ENCODE results near the gene SLC12A7. TPM values are rescaled to one million over a fixed set of nuclear protein-coding genes. Genes with fewer than 3 reads are reported as not detected.

Gene SLC12A7
- total RNA-seq, 1 experiment from 2014 or later: 207 TPM

DNA sequence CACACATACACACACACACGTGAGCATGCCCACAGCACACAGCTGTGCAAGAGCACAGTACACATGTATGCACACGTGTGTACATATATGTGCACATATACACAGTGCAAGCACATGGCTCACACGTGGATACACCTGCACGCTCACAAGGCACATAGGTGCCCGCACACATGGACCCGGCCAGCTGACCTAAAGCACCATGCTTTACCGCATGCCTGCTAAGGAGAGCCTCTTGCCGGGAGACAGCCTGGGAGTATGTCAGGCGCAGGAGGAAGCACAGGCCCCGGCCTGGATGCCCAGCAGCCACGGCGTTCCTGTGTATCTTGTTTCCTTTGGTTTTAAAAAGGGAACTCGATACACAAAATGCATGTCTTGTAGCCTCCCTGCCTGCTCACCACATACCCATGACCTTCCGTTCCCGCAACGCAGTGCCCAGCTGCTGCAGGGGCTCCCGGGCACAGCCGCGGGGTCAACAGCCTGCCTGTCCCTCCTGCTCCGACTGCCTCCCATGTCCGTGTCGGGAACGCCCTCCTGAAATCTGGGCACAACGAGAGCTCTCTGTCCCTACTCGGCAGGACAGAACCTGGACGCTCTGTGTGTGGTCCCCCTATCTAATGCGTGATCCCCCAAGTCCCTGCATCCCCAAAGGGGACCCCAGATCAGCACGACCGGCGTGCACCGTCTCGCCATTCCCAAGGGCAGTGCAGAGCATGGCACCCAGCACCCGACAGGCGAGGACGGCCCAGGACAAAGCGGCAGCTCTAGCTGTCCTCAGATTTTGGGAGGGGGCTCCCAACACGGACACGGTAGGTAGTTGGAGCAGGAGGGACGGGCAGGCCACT, 3.6 kb downstream of the SLC12A7 start:
- peaks cover 51% of the 10 kb centered on the region for H3K79me2 ChIP-seq (ENCODE audit: low read depth)
- H3K27me3 ChIP-seq (ENCODE audit: insufficient read depth, low read depth): no peaks in the 10 kb centered on the region
- ChIA-PET POLR2A (ENCODE audit: unreplicated experiment) (interaction anchor here (0.6 kb wide), 1 partner anchor 23 kb away, joined by 3 read pairs; no protein-coding TSS in a partner anchor), CTCF (no interaction called here)
- intact Hi-C loops (cut with micrococcal nuclease; ENCODE audit: unreplicated experiment): loop anchor here (5.0 kb wide), 1 partner anchor 34 kb away; no protein-coding TSS in a partner anchor
- TF ChIP-seq, protein P1, sequence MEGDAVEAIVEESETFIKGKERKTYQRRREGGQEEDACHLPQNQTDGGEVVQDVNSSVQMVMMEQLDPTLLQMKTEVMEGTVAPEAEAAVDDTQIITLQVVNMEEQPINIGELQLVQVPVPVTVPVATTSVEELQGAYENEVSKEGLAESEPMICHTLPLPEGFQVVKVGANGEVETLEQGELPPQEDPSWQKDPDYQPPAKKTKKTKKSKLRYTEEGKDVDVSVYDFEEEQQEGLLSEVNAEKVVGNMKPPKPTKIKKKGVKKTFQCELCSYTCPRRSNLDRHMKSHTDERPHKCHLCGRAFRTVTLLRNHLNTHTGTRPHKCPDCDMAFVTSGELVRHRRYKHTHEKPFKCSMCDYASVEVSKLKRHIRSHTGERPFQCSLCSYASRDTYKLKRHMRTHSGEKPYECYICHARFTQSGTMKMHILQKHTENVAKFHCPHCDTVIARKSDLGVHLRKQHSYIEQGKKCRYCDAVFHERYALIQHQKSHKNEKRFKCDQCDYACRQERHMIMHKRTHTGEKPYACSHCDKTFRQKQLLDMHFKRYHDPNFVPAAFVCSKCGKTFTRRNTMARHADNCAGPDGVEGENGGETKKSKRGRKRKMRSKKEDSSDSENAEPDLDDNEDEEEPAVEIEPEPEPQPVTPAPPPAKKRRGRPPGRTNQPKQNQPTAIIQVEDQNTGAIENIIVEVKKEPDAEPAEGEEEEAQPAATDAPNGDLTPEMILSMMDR (conservative IDR thresholded peaks at IDR 0.05): no peak
- no peak for TF ChIP-seq EZH2 (IDR thresholded peaks at IDR 0.05; ENCODE audit: low read depth)
- H2AFZ ChIP-seq: no peak overlapping the region
- no peaks in the 10 kb centered on the region for H3K9me2 ChIP-seq (ENCODE audit: insufficient read depth)
- BruUV-seq (replicated peaks): no TSS peak
- H3K4me1 ChIP-seq (replicated peaks; ENCODE audit: insufficient read depth): peaks cover 18% of the 10 kb centered on the region
- peaks cover 66% of the 10 kb centered on the region for H4K20me1 ChIP-seq (ENCODE audit: insufficient read depth)
- no peaks in the 10 kb centered on the region for H3K9me3 ChIP-seq (ENCODE audit: insufficient read depth, low read depth)
- no peak for DNase-seq
- H3K4me2 ChIP-seq: no peak overlapping the region
- no peak overlapping the region for H3K4me3 ChIP-seq
- no peaks in the 10 kb centered on the region for H3K36me3 ChIP-seq (ENCODE audit: low read depth)
- peaks cover 10% of the 10 kb centered on the region for H3F3A ChIP-seq (ENCODE audit: insufficient read depth, low read depth)
- H3K27ac ChIP-seq: no peak overlapping the region

DNA sequence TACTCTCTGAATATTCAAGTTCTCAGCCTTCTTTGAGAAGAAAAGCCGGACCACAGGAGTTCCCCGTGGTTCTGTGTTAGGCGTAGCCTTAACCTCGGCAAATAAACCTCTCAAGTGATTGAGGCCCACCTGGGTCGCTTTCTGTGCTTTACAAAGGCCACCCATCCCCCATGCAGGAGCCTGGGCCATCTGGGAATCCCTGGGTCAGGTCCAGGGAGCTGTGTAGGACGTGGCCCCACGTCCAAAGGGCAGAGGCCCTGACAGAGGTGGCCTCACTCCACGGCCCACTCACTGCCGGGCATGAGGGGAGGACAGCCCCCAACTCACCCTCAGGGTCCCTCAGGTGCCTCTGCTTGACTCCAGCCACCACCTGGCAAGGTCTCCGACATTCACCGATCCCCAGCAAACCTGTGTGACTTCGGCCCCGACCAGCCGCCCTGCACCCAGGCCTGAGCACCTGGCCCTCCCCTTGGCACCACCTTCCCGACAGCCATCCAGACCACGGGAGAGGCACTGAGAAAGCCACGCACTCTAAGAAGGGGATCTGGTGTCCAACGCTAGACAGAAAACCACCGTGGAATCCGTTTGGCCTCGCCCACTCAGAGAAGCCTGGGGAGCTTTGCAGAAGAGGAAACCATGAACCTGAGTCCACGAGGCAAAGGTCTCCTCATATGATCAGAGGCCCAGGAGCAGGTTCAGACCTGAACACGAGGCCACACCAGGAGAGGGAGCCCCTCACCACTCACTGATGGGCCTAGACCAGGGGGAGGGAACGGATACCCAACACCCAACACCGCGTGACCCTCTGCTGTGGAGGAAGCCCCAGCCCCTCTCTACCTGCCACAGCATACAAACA, 4.5 kb downstream of the SLC12A7 start:
- no peaks in the 10 kb centered on the region for H3K9me3 ChIP-seq (ENCODE audit: insufficient read depth, low read depth)
- no peak overlapping the region for H2AFZ ChIP-seq
- H3K36me3 ChIP-seq (ENCODE audit: low read depth): no peaks in the 10 kb centered on the region
- no TSS peak for BruUV-seq (replicated peaks)
- H3F3A ChIP-seq (ENCODE audit: insufficient read depth, low read depth): peaks cover 8% of the 10 kb centered on the region
- no peak for DNase-seq
- peaks cover 74% of the 10 kb centered on the region for H4K20me1 ChIP-seq (ENCODE audit: insufficient read depth)
- H3K4me1 ChIP-seq (replicated peaks; ENCODE audit: insufficient read depth): peaks cover 11% of the 10 kb centered on the region
- intact Hi-C loops (cut with micrococcal nuclease; ENCODE audit: unreplicated experiment): loop anchor here (5.0 kb wide), 1 partner anchor 35 kb away; no protein-coding TSS in a partner anchor
- ChIA-PET POLR2A (ENCODE audit: unreplicated experiment) (no interaction called here), CTCF (no interaction called here)
- no peak overlapping the region for H3K4me2 ChIP-seq
- no peak overlapping the region for H3K4me3 ChIP-seq
- no peak overlapping the region for H3K27ac ChIP-seq
- no peaks in the 10 kb centered on the region for H3K27me3 ChIP-seq (ENCODE audit: insufficient read depth, low read depth)
- no peaks in the 10 kb centered on the region for H3K9me2 ChIP-seq (ENCODE audit: insufficient read depth)
- peaks cover 51% of the 10 kb centered on the region for H3K79me2 ChIP-seq (ENCODE audit: low read depth)
- TF ChIP-seq, protein P1 (conservative IDR thresholded peaks at IDR 0.05): no peak
- no peak for TF ChIP-seq EZH2 (IDR thresholded peaks at IDR 0.05; ENCODE audit: low read depth)

DNA sequence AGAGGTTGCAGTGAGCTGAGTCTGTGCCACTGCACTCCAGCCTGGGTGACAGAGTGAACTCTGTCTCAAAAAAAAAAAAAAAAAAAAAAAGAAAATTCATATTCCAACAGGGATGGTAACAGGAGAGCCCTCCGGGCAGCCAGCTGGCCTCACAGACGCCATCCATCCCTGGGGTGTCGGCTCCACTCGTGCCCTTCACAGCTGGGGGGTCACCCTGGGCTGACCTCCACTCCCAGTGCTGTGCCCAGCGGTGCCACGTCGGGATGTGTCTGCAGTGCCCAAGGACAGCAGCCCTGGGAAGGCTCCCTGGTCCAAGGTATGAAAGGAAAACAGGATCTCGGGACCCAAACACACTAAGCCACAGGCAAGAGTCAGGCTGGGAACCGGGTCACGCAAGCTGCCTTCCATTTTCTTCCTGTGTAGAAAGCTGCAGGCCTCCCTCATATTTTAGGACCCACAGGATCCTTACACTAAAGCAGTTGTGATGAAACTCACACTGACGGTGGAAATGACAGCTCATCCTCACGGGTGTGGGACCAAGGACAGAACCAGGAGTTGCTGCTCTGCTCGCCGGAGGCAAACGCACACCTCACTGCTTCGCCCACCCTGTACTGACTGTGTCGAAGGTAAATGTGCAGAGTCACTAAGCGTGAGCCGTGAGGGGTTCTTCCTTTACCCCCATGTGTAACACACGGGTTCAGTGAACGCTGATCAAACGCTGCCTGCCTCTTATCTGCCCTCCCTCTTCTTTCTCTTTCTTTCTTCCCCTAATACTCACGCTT, 5.3 kb downstream of the SLC12A7 start:
- Histone ChIP-seq H3K9me3 (ENCODE audit: insufficient read depth, low read depth) (no peaks in the 10 kb centered on the region), H3K9me2 (ENCODE audit: insufficient read depth) (no peaks in the 10 kb centered on the region), H3K79me2 (ENCODE audit: low read depth) (peaks cover 51% of the 10 kb centered on the region), H3K4me2 (no peak overlapping the region), H3K27ac (no peak overlapping the region), H3K36me3 (ENCODE audit: low read depth) (no peaks in the 10 kb centered on the region), H3K27me3 (ENCODE audit: insufficient read depth, low read depth) (no peaks in the 10 kb centered on the region), H4K20me1 (ENCODE audit: insufficient read depth) (peaks cover 82% of the 10 kb centered on the region), H2AFZ (no peak overlapping the region), H3K4me3 (no peak overlapping the region), H3F3A (ENCODE audit: insufficient read depth, low read depth) (peaks cover 8% of the 10 kb centered on the region), H3K4me1 (replicated peaks; ENCODE audit: insufficient read depth) (peaks cover 11% of the 10 kb centered on the region)
- DNase-seq: no peak
- TF ChIP-seq, protein P1 (conservative IDR thresholded peaks at IDR 0.05): no peak
- TF ChIP-seq EZH2 (IDR thresholded peaks at IDR 0.05; ENCODE audit: low read depth): no peak
- POLR2A ChIA-PET (ENCODE audit: unreplicated experiment): no interaction called here
- intact Hi-C loops (cut with micrococcal nuclease; ENCODE audit: unreplicated experiment): loop anchor here (5.0 kb wide), 1 partner anchor 36 kb away; no protein-coding TSS in a partner anchor
- no TSS peak for BruUV-seq (replicated peaks)
- CTCF ChIA-PET: no interaction called here

All from PC-9 (cell line).